ENCODE data around the gene NTN3.

DNA sequence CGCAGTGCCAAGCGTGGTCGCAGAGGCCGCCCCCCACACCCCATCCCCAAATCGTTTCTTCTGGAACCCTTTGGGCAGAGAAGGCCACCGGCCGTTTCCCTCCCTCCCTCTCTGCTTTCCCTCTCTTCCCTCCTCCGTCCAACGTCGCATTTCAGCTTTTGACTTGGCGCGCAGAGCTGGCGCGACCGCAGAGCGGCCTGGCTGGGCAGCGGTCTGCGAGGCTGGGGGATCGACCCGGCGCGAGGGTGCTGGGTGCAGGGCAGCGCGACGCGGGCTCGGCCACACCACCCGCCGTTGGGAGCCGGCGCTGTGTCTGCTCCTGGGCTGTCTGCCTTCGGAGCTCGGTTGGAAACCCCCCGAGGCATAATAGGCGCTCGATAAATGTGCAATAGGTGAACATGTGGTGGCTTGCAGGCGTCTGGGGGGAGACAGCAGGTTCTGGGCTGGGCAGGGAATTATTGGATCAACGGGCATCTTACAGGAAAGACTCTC, 2.8 kb upstream of the NTN3 start:
- TF ChIP-seq CTCF (IDR thresholded peaks at IDR 0.05; ENCODE audit: low read depth, low read length, poor library complexity, severe bottlenecking), result no peak
- no peak for TF ChIP-seq EZH2phosphoT487 (IDR thresholded peaks at IDR 0.05; ENCODE audit: borderline replicate concordance, low read length)
